Natural killer cell (primary cell): Measurements from ENCODE around the gene CYP26B1. TPM values are rescaled to one million over a fixed set of nuclear protein-coding genes. Genes with fewer than 3 reads are reported as not detected.

Experiments used
- ATAC-seq, 3 donors: fragments of 150-1000 bp in 2 of 3; fragments of 200-7000 bp in 1 of 3; cut with Tn5 transposase; 1 replicate in 1 of 3; 2 replicates in 2 of 3; pipeline ENCODE4 v1.10.0; 2021; ENCODE audit warnings: mild to moderate bottlenecking in 2 of 3, moderate library complexity in 2 of 3
- DNase-seq, 2 donors: peaks; one replicate each; pipeline versions ENCODE4 v3.0.0 to v3.0.0-alpha.2; 2013 to 2021; ENCODE audit warnings: mixed read lengths in 1 of 2
- H3K27ac ChIP-seq: one replicate; pipeline ENCODE4 v1.5.1; 2013; ENCODE audit warnings: mild to moderate bottlenecking, low read length
- H3K27me3 ChIP-seq: one replicate; pipeline ENCODE4 v1.6.1; 2013; ENCODE audit warnings: low read length; ENCODE audit not compliant: control insufficient read depth, insufficient read depth
- H3K36me3 ChIP-seq: one replicate; pipeline ENCODE4 v1.6.1; 2013; ENCODE audit warnings: low read length; ENCODE audit not compliant: control insufficient read depth, insufficient read depth
- H3K4me1 ChIP-seq: one replicate; pipeline ENCODE4 v1.6.1; 2013; ENCODE audit warnings: low read length; ENCODE audit not compliant: control insufficient read depth, insufficient read depth
- H3K4me3 ChIP-seq: one replicate; pipeline ENCODE4 v1.5.1; 2013; ENCODE audit warnings: low read length
- H3K9me3 ChIP-seq: one replicate; pipeline ENCODE4 v1.6.1; 2013; ENCODE audit warnings: low read length; ENCODE audit not compliant: control insufficient read depth, insufficient read depth
- H3K27ac Mint-ChIP-seq, 2 donors: one replicate each; pipeline ENCODE4 v1.8.0; 2022; ENCODE audit warnings: mild to moderate bottlenecking in 2 of 2, mixed read lengths in 2 of 2, moderate library complexity in 1 of 2
- H3K27me3 Mint-ChIP-seq, 2 donors: one replicate each; pipeline ENCODE4 v1.8.0; 2022; ENCODE audit warnings: low read depth in 2 of 2, mixed read lengths in 2 of 2
- H3K36me3 Mint-ChIP-seq: one replicate; pipeline ENCODE4 v1.8.0; 2022; ENCODE audit warnings: mixed read lengths
- H3K4me1 Mint-ChIP-seq, 2 donors: one replicate each; pipeline ENCODE4 v1.8.0; 2022; ENCODE audit warnings: mixed read lengths in 2 of 2
- H3K4me3 Mint-ChIP-seq: one replicate; pipeline ENCODE4 v1.8.0; 2022; ENCODE audit warnings: mild to moderate bottlenecking, moderate library complexity, mixed read lengths
- H3K9me3 Mint-ChIP-seq, 2 donors: one replicate each; pipeline ENCODE4 v1.8.0; 2022; ENCODE audit warnings: mixed read lengths in 2 of 2
- WGBS: methylation state at CpG from one replicate; pipeline ENCODE4 v1.1.7; 2013; ENCODE audit warnings: missing lambda C conversion rate; ENCODE audit not compliant: insufficient coverage; 5-methylcytosine and 5-hydroxymethylcytosine counted together
- intact Hi-C: fragments of 100-400 bp; cut with micrococcal nuclease; formaldehyde crosslinking; loops from one replicate; pipeline ENCODE4 v1.14.2; 2022
- total RNA-seq, 4 donors: library from RNA; stranded (reverse); fragments of 120-200 nt in 1 of 4; gene quantifications; one replicate each; pipeline versions ENCODE4 v1.2.3 to v1.2.4, GENCODE V29; 2013 to 2022
- TF ChIP-seq, protein P1 (sequence below): fragments of 200-600 bp; IDR thresholded peaks from one replicate; pipeline ENCODE4 v1.8.0; 2022; ENCODE audit warnings: antibody characterized with exemption

Gene CYP26B1
- total RNA-seq, 3 donors from 2014 or later (not counting 1 experiment from before 2014, with no cell fraction given), result not detected

DNA sequence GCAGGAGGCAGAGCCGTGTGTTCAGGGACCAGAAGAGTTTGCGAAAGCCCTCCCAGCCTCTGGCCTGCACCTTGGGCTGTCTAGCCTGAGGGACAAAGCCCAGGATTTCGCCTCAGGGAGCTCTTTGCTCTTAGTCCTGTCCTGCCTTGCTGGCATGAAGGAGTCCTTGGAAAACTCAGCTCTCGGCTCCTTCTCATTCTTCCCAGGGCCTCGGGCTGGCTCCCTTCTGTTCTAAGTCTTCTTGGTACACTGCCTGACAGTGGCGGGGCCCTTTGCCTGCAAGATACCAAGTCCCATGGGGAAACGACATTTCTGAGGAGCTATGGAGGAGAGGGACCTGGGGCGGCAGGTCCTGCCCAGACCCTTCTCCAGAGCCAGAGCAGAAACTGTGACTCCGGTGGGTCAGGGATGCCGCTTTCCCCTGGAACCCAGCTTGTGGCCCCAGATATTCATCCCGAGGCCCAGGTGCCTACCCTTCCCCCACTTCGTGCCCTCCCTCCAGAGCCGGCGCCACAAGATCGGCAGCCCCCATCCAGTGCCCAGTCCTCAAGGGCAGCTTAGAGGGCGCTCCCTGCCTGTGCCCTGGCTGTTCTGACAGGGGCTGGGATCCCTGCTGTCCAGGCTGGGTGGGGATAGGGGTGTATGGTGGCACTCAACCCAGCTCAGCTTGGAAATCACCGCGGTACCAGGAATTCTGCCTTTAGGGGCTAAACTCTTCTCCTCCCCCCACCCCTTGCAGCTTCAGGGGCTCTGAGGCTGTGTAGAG, 5.5 kb upstream of the CYP26B1 start:
- H3K27me3 Mint-ChIP-seq, result peaks cover 38 to 45% of the 10 kb centered on the region in 2 donors
- ATAC-seq (no peak), DNase-seq (no peak)
- Histone ChIP-seq H3K4me1 (peaks cover 16% of the 10 kb centered on the region), H3K4me3 (no peak overlapping the region), H3K27ac (no peak overlapping the region), H3K27me3 (peaks cover 14% of the 10 kb centered on the region), H3K36me3 (no peaks in the 10 kb centered on the region), H3K9me3 (no peaks in the 10 kb centered on the region)
- TF ChIP-seq, protein P1, sequence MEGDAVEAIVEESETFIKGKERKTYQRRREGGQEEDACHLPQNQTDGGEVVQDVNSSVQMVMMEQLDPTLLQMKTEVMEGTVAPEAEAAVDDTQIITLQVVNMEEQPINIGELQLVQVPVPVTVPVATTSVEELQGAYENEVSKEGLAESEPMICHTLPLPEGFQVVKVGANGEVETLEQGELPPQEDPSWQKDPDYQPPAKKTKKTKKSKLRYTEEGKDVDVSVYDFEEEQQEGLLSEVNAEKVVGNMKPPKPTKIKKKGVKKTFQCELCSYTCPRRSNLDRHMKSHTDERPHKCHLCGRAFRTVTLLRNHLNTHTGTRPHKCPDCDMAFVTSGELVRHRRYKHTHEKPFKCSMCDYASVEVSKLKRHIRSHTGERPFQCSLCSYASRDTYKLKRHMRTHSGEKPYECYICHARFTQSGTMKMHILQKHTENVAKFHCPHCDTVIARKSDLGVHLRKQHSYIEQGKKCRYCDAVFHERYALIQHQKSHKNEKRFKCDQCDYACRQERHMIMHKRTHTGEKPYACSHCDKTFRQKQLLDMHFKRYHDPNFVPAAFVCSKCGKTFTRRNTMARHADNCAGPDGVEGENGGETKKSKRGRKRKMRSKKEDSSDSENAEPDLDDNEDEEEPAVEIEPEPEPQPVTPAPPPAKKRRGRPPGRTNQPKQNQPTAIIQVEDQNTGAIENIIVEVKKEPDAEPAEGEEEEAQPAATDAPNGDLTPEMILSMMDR, result no peak
- no peak overlapping the region for H3K27ac Mint-ChIP-seq
- WGBS, result 82% methylated on average over 16 of the region's 18 CpGs
- no peaks in the 10 kb centered on the region for H3K36me3 Mint-ChIP-seq
- peaks cover 22 to 24% of the 10 kb centered on the region in 2 donors for H3K4me1 Mint-ChIP-seq
- H3K9me3 Mint-ChIP-seq, result no peaks in the 10 kb centered on the region
- intact Hi-C loops, result loop anchor here (5.0 kb wide), 1 partner anchor 621 kb away; no protein-coding TSS in a partner anchor
- H3K4me3 Mint-ChIP-seq, result no peak overlapping the region

DNA sequence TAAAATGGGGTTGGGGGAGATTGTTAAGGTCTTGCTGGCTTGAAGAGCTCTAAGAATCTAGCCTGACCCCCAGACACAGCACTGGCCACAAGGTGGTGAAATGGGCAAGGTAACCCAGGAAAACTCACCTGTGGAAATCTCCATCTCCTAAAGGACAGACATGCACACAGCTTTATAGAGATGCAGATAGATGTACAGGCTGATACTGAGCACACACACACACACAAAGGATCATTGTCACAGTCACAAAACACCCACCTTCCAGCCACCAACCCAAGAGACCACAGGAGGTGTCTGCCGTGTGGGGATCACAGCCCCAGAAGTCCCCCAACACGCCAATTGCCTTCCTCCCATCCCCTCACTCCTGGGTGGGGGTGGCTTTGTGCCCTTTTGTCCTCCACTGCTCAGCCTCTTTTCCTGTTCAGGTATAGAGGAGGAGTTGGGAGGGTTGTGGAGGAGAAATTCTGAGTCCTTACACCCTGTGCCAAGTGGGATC, 3.2 kb upstream of the CYP26B1 start:
- DNase-seq (no peak), ATAC-seq (no peak)
- Histone ChIP-seq H3K9me3 (no peaks in the 10 kb centered on the region), H3K4me1 (peaks cover 29% of the 10 kb centered on the region), H3K4me3 (no peak overlapping the region), H3K36me3 (no peaks in the 10 kb centered on the region), H3K27me3 (peaks cover 30% of the 10 kb centered on the region), H3K27ac (no peak overlapping the region)
- Mint-ChIP-seq H3K27ac (no peak overlapping the region), H3K9me3 (no peaks in the 10 kb centered on the region), H3K4me3 (no peak overlapping the region), H3K4me1 (peaks cover 28 to 32% of the 10 kb centered on the region in 2 donors), H3K27me3 (peaks cover 45 to 60% of the 10 kb centered on the region in 2 donors), H3K36me3 (no peaks in the 10 kb centered on the region)
- WGBS, result 63% methylated on average over 1 of the region's 2 CpGs
- TF ChIP-seq, protein P1, result no peak
- intact Hi-C loops, result loop anchor here (2.0 to 5.0 kb wide), 2 partner anchors 602 to 619 kb away; no protein-coding TSS in a partner anchor

DNA sequence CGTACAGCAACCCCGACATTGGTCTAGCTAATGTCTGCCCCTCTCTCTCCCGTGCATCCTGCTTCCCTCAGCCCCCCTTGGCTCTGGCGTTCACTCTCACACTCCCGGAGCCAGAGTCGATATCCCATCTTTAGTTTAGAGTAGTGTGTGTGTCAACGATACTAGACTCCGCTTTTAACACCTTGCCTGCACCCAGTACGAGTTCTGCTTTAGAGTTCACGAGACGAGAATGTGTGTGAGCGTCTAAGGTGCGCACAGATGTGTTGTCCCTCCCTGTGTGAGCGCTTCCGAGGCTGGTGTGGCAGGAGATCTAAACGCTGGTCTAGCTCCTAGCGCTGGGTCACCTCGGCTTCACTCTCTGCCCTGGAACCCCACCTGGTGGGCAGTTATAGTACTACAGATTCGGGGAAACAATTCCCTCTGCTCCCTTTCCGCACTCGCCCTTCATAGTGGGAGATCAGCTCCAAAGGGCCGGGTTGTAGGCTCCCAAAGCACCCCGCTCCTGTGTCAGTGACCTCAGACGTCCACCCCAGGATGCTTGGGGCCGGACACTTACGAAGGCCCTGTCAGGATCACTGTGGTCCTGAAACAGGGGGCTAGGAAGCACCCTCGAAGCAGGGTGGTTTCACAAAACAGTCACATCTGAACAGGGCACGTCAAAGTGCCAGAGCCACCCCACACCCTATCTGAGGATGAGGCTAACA, 2.6 kb upstream of the CYP26B1 start:
- TF ChIP-seq, protein P1, result peak; percentile 56
- Mint-ChIP-seq H3K36me3 (no peaks in the 10 kb centered on the region), H3K27ac (no peak overlapping the region), H3K4me3 (peak overlapping the region; percentile 90), H3K27me3 (peaks cover 51 to 60% of the 10 kb centered on the region in 2 donors), H3K9me3 (no peaks in the 10 kb centered on the region), H3K4me1 (peaks cover 33 to 38% of the 10 kb centered on the region in 2 donors)
- 6% methylated on average over 28 of the region's 28 CpGs for WGBS
- Histone ChIP-seq H3K36me3 (no peaks in the 10 kb centered on the region), H3K4me1 (peaks cover 35% of the 10 kb centered on the region), H3K4me3 (no peak overlapping the region), H3K27ac (no peak overlapping the region), H3K9me3 (no peaks in the 10 kb centered on the region), H3K27me3 (peaks cover 33% of the 10 kb centered on the region)
- ATAC-seq (peak; percentile 69 to 82 (median 74)), DNase-seq (peak; percentile 25 to 70)
- intact Hi-C loops, result loop anchor here (2.0 to 5.0 kb wide), 2 partner anchors 602 to 618 kb away; no protein-coding TSS in a partner anchor
